Activated naive CD8-positive, alpha-beta T cell treated with anti-CD3 and anti-CD28 coated beads for 36 hours (primary cell): ENCODE results near the gene NUDT11. TPM values are rescaled to one million over a fixed set of nuclear protein-coding genes. Genes with fewer than 3 reads are reported as not detected.

Source experiments
- DNase-seq: peaks from one replicate; pipeline ENCODE4 v3.0.0; 2021
- H3K27ac Mint-ChIP-seq: one replicate; pipeline ENCODE4 v1.8.0; 2022; ENCODE audit warnings: mild to moderate bottlenecking, moderate library complexity, mixed read lengths
- H3K27me3 Mint-ChIP-seq: one replicate; pipeline ENCODE4 v1.8.0; 2022; ENCODE audit warnings: mild to moderate bottlenecking, mixed read lengths
- H3K36me3 Mint-ChIP-seq: one replicate; pipeline ENCODE4 v1.8.0; 2021; ENCODE audit warnings: mild to moderate bottlenecking, mixed read lengths
- H3K4me1 Mint-ChIP-seq: one replicate; pipeline ENCODE4 v1.8.0; 2021; ENCODE audit warnings: mixed read lengths
- H3K4me3 Mint-ChIP-seq: one replicate; pipeline ENCODE4 v1.8.0; 2022; ENCODE audit warnings: mild to moderate bottlenecking, moderate library complexity, mixed read lengths
- H3K9me3 Mint-ChIP-seq: one replicate; pipeline ENCODE4 v1.8.0; 2022; ENCODE audit warnings: mixed read lengths
- total RNA-seq, 2 experiments: library from RNA; stranded (reverse); gene quantifications; one replicate each; pipeline ENCODE4 v1.2.3, GENCODE V29; 2021

Gene NUDT11
- total RNA-seq, 2 experiments from 2014 or later = 3.2 to 3.9 TPM

- DNase-seq = no peak
- H3K27me3 Mint-ChIP-seq = no peaks in the 10 kb centered on the region
- H3K4me1 Mint-ChIP-seq = peaks cover 5% of the 10 kb centered on the region
- H3K4me3 Mint-ChIP-seq = no peak overlapping the region
- no peaks in the 10 kb centered on the region for H3K9me3 Mint-ChIP-seq
- H3K36me3 Mint-ChIP-seq = no peaks in the 10 kb centered on the region
- no peak overlapping the region for H3K27ac Mint-ChIP-seq
Observed at GRCh38 chrX:51440365-51440764, 56.0 kb downstream of the NUDT11 start.

Other genes with a start within 250 kb of the NUDT11 start
- gene NUDT10, start 163.8 kb downstream of the NUDT11 start, total RNA-seq = 1 to 10 TPM; 2.7 to 2.9 TPM
- gene CENPVL3, start 122.3 kb upstream of the NUDT11 start, total RNA-seq = under 1 TPM; 0.52 to 0.72 TPM
- gene CENPVL2, start 186.2 kb upstream of the NUDT11 start, total RNA-seq = under 1 TPM in 1 of 2 experiments, not detected in 1; 0.14 TPM
- under 1 TPM in 1 of 2 experiments, not detected in 1; 0.14 TPM for gene CENPVL1, start 213.9 kb upstream of the NUDT11 start, total RNA-seq
- gene GSPT2, start 246.8 kb upstream of the NUDT11 start, total RNA-seq = 10 to 100 TPM; 11.2 to 12.1 TPM